HepG2 (cell line): ENCODE data around the gene MIA2. TPM values are rescaled to one million over a fixed set of nuclear protein-coding genes. Genes with fewer than 3 reads are reported as not detected.
A peak's percentile ranks its signal among the peaks of the same experiment; 100 is the strongest.

Experiments used
- ATAC-seq: fragments of 200-7000 bp; cut with Tn5 transposase; 3 replicates; pipeline ENCODE4 v1.9.1; 2020; ENCODE audit warnings: mild to moderate bottlenecking, moderate library complexity
- BruUV-seq: library from RNA; stranded (reverse); fragments of 400-500 nt; replicated peaks from 2 replicates; lab custom pipeline; 2021; lab: Mats Ljungman, UMichigan
- CTCF ChIA-PET: fragments of 300-600 bp; formaldehyde crosslinking; extraction: SDS; loops from one replicate; lab custom pipeline; 2021; ENCODE audit warnings: low total read pairs, inconsistent platforms, low intra/inter-chr PET ratio; lab: Yijun Ruan, JAX
- POLR2A ChIA-PET: fragments of 350-600 bp; sonication (Branson Sonifier 250); formaldehyde crosslinking; loops from one replicate; lab custom pipeline; 2020; ENCODE audit warnings: antibody characterized with exemption, inconsistent platforms; lab: Yijun Ruan, JAX
- DNase-seq: peaks from one replicate; pipeline ENCODE4 v3.0.0-alpha.2; 2015; ENCODE audit warnings: low spot score
- FAIRE-seq: peaks from 3 replicates; lab custom pipeline; 2011; peaks lifted over from hg19 to GRCh38; lab: Jason Lieb, UNC
- H2AFZ ChIP-seq: one replicate; pipeline ENCODE4 v1.6.1; 2011; ENCODE audit warnings: low read length, inconsistent platforms
- H3K27ac ChIP-seq: fragments of 300-600 bp; 3 replicates; pipeline ENCODE4 v1.8.0; 2011; ENCODE audit warnings: mixed run types, mild to moderate bottlenecking, mixed read lengths, low read length, inconsistent platforms; ENCODE audit not compliant: insufficient read depth; ENCODE audit errors: extremely low read length
- H3K27me3 ChIP-seq, 2 experiments: fragments of 200-600 bp in 1 of 2; 2 replicates in 1 of 2; 3 replicates in 1 of 2; pipeline versions ENCODE4 v1.6.0 to v1.8.0; 2011; ENCODE audit warnings: low read length in 2 of 2, mild to moderate bottlenecking in 2 of 2, moderate library complexity in 2 of 2, inconsistent platforms in 1 of 2; ENCODE audit not compliant: insufficient read depth in 2 of 2, control insufficient read depth in 1 of 2
- H3K36me3 ChIP-seq, 2 experiments: fragments of 200-600 bp in 1 of 2; replicated peaks in 1 of 2; 2 replicates in 1 of 2; 3 replicates in 1 of 2; pipeline versions ENCODE4 v1.5.1 to v1.8.0; 2011; ENCODE audit warnings: low read length in 2 of 2, inconsistent platforms in 1 of 2; ENCODE audit not compliant: insufficient read depth in 2 of 2, control insufficient read depth in 1 of 2
- H3K4me1 ChIP-seq: 2 replicates; pipeline ENCODE4 v1.5.1; 2012; ENCODE audit warnings: low read length, inconsistent platforms; ENCODE audit not compliant: insufficient read depth
- H3K4me2 ChIP-seq: 2 replicates; pipeline ENCODE4 v1.6.0; 2011; ENCODE audit warnings: low read depth, low read length, inconsistent platforms
- H3K4me3 ChIP-seq, 3 experiments: fragments of 200-600 bp in 1 of 3; sonication (generic), shearing (Covaris generic) in 1 of 3; replicated peaks in 1 of 3; 2 replicates each; pipeline ENCODE4 v1.5.1; 2011 to 2016; ENCODE audit warnings: low read length in 3 of 3, inconsistent platforms in 2 of 3, low read depth in 2 of 3, mild to moderate bottlenecking in 2 of 3, control low read depth in 1 of 3, mixed read lengths in 1 of 3; ENCODE audit not compliant: insufficient read depth in 1 of 3
- H3K79me2 ChIP-seq: one replicate; pipeline ENCODE4 v1.6.1; 2011; ENCODE audit warnings: low read length, inconsistent platforms; ENCODE audit not compliant: insufficient read depth
- H3K9ac ChIP-seq: 2 replicates; pipeline ENCODE4 v1.6.0; 2011; ENCODE audit warnings: mild to moderate bottlenecking, low read depth, low read length, inconsistent platforms; ENCODE audit not compliant: insufficient read depth
- H3K9me3 ChIP-seq: 2 replicates; pipeline ENCODE4 v1.5.1; 2012; ENCODE audit warnings: mild to moderate bottlenecking, low read length
- H4K20me1 ChIP-seq: 2 replicates; pipeline ENCODE4 v1.6.0; 2011; ENCODE audit warnings: inconsistent platforms, mild to moderate bottlenecking, low read length, moderate library complexity; ENCODE audit not compliant: insufficient read depth
- ATF2 ChIP-seq: sonication (generic); formaldehyde crosslinking; IDR thresholded peaks from 2 replicates; pipeline ENCODE4 v1.4.0; 2020; ENCODE audit warnings: missing genetic modification reagents
- FOXK1 ChIP-seq: sonication (generic); formaldehyde crosslinking; IDR thresholded peaks from 2 replicates; pipeline ENCODE4 v1.4.0; 2020; ENCODE audit warnings: low read depth, missing genetic modification reagents, borderline replicate concordance
- FOXO4 ChIP-seq: sonication (generic); formaldehyde crosslinking; conservative IDR thresholded peaks from 2 replicates; pipeline ENCODE4 v1.8.1; 2023; ENCODE audit warnings: missing genetic modification reagents
- HNRNPK ChIP-seq: fragments of 200-400 bp; formaldehyde crosslinking; IDR thresholded peaks from 2 replicates; pipeline ENCODE4 v1.6.1; 2018; ENCODE audit warnings: low read length, low read depth, moderate library complexity, mild to moderate bottlenecking; ENCODE audit not compliant: poor library complexity, severe bottlenecking
- NR2C2 ChIP-seq: sonication (generic); formaldehyde crosslinking; IDR thresholded peaks from 2 replicates; pipeline ENCODE4 v1.4.0; 2020; ENCODE audit warnings: missing genetic modification reagents, mild to moderate bottlenecking, moderate library complexity, borderline replicate concordance
- POLR2G ChIP-seq: fragments of 200-400 bp; formaldehyde crosslinking; IDR thresholded peaks from 2 replicates; pipeline ENCODE4 v1.6.1; 2018; ENCODE audit warnings: mild to moderate bottlenecking, low read depth, low read length, moderate library complexity
- RXRA ChIP-seq: sonication (generic); formaldehyde crosslinking; IDR thresholded peaks from 2 replicates; pipeline ENCODE4 v1.5.1; 2020; ENCODE audit warnings: missing genetic modification reagents
- RXRB ChIP-seq: IDR thresholded peaks from 2 replicates; pipeline ENCODE4 v1.6.1; 2016; ENCODE audit warnings: borderline replicate concordance, missing genetic modification reagents, missing compliant biosample characterization
- SAP130 ChIP-seq: IDR thresholded peaks from 2 replicates; pipeline ENCODE4 v1.6.1; 2016; ENCODE audit warnings: low read depth
- SSRP1 ChIP-seq: IDR thresholded peaks from 2 replicates; pipeline ENCODE4 v1.6.1; 2016; ENCODE audit warnings: control low read depth
- TEAD2 ChIP-seq: sonication (generic); formaldehyde crosslinking; IDR thresholded peaks from 2 replicates; pipeline ENCODE4 v1.9.0; 2021; ENCODE audit warnings: missing genetic modification reagents
- ZMYM3 ChIP-seq: sonication (generic); formaldehyde crosslinking; IDR thresholded peaks from 2 replicates; pipeline ENCODE4 v1.5.1; 2020; ENCODE audit warnings: mild to moderate bottlenecking, missing genetic modification reagents
- ZMYM4 ChIP-seq: sonication (generic); formaldehyde crosslinking; IDR thresholded peaks from 2 replicates; pipeline ENCODE4 v1.8.1; 2023; ENCODE audit warnings: mild to moderate bottlenecking, missing genetic modification reagents
- ZNF256 ChIP-seq: sonication (generic); formaldehyde crosslinking; conservative IDR thresholded peaks from 2 replicates; pipeline ENCODE4 v1.4.0; 2020; ENCODE audit warnings: missing genetic modification reagents
- ZNF33B ChIP-seq: sonication (generic); formaldehyde crosslinking; IDR thresholded peaks from 2 replicates; pipeline ENCODE4 v1.5.1; 2020; ENCODE audit warnings: mild to moderate bottlenecking, missing genetic modification reagents
- ZNF501 ChIP-seq: sonication (generic); formaldehyde crosslinking; IDR thresholded peaks from 2 replicates; pipeline ENCODE4 v1.5.1; 2020; ENCODE audit warnings: mild to moderate bottlenecking, moderate library complexity, missing genetic modification reagents
- ZNF513 ChIP-seq: sonication (generic); formaldehyde crosslinking; conservative IDR thresholded peaks from 2 replicates; pipeline ENCODE4 v1.5.0; 2020; ENCODE audit warnings: missing genetic modification reagents
- ZNF572 ChIP-seq: sonication (generic); formaldehyde crosslinking; IDR thresholded peaks from 2 replicates; pipeline ENCODE4 v1.5.1; 2020; ENCODE audit warnings: mild to moderate bottlenecking, missing genetic modification reagents
- ZNF740 ChIP-seq: sonication (generic); formaldehyde crosslinking; IDR thresholded peaks from 2 replicates; pipeline ENCODE4 v1.4.0; 2020; ENCODE audit warnings: missing genetic modification reagents
- ZNF839 ChIP-seq: sonication (generic); formaldehyde crosslinking; IDR thresholded peaks from 2 replicates; pipeline ENCODE4 v1.4.0; 2020; ENCODE audit warnings: missing genetic modification reagents, mild to moderate bottlenecking, borderline replicate concordance
- WGBS: methylation state at CpG from one replicate; pipeline ENCODE4 v1.1.6; 2017; ENCODE audit warnings: low lambda C conversion rate; 5-methylcytosine and 5-hydroxymethylcytosine counted together
- in situ Hi-C: cut with HindIII; loops from 2 replicates; pipeline ENCODE4 v1.10.0; 2017; ENCODE audit warnings: low pct_unique_long_range_greater_than_20kb; ENCODE audit not compliant: extremely low pct_ligation_motif_present
- intact Hi-C: fragments of 100-400 bp; cut with micrococcal nuclease; formaldehyde crosslinking; loops from one replicate; pipeline ENCODE4 v1.10.0; 2022; ENCODE audit not compliant: unreplicated experiment
- polyA plus RNA-seq, 8 experiments: library from polyadenylated mRNA; depleted of rRNA in 3 of 8; stranded (reverse) in 7 of 8; unstranded in 1 of 8; fragments of >200 nt; fragmentation: Illumina TruSeq in 4 of 8; extraction: Trizol in 4 of 8; gene quantifications; 2 replicates each; pipeline versions ENCODE4 v1.2.1 to v1.2.3, GENCODE V29; 2011 to 2016; ENCODE audit warnings: low read depth in 4 of 8, missing spikeins in 1 of 8, mixed read lengths in 1 of 8; ENCODE audit not compliant: insufficient read depth in 1 of 8
- total RNA-seq, 5 experiments: library from RNA; depleted of rRNA; stranded (reverse); fragments of >200 nt; fragmentation: Illumina TruSeq; extraction: Trizol; gene quantifications; 2 replicates each; pipeline ENCODE4 v1.2.3, GENCODE V29; 2016; ENCODE audit warnings: low read depth in 1 of 5

Gene MIA2
- total and polyA plus RNA-seq, 2 of the 13 experiments (the other 11 are each of a cell fraction or from before 2014, with no cell fraction given): 134 to 158 TPM

- Histone ChIP-seq H3K79me2 (no peaks in the 10 kb centered on the region), H3K4me3 (no peak overlapping the region), H3K36me3 (peaks cover 7 to 25% of the 10 kb centered on the region in 2 experiments; a peak in 4 of 5 replicates), H3K4me1 (peaks cover 12% of the 10 kb centered on the region), H3K27ac (peak overlapping the region; percentile 3), H3K9ac (no peak overlapping the region), H3K4me2 (no peak overlapping the region), H4K20me1 (no peaks in the 10 kb centered on the region; the same call in none of the 2 replicates), H3K27me3 (no peaks in the 10 kb centered on the region), H2AFZ (no peak overlapping the region), H3K9me3 (no peaks in the 10 kb centered on the region)
- no TSS peak for BruUV-seq
- ChIA-PET POLR2A (interaction anchor here (2.1 to 2.3 kb wide), 3 partner anchors 12 to 79 kb away, joined by 10 to 17 read pairs (median 11); partner anchors contain the start of genes PNN and TRAPPC6B), CTCF (no interaction called here)
- in situ Hi-C loops: no loop called here
- WGBS: 69% methylated on average over 4 of the region's 4 CpGs
- peak; percentile 58 for ATAC-seq
- FAIRE-seq: no peak
- no peak for DNase-seq
- intact Hi-C loops: no loop called here
- TF ChIP-seq SSRP1 (CRISPR knock-in tag) (0 out of 2 replicates have a peak, but pooled peaks have one; percentile 67), ZNF839 (CRISPR knock-in tag) (0 out of 2 replicates have a peak, but pooled peaks have one; percentile 35), ZNF256 (CRISPR knock-in tag) (0 out of 2 replicates have a peak, but pooled peaks have one; percentile 65), SAP130 (no peak), ATF2 (0 out of 2 replicates have a peak, but pooled peaks have one; percentile 16), ZNF33B (CRISPR knock-in tag) (no peak), FOXK1 (CRISPR knock-in tag) (no peak), FOXO4 (CRISPR knock-in tag) (0 out of 2 replicates have a peak, but pooled peaks have one; percentile 86), ZMYM4 (CRISPR knock-in tag) (peak; percentile 36; the same call in 1 of the 2 replicates), ZNF740 (CRISPR knock-in tag) (no peak), TEAD2 (CRISPR knock-in tag) (0 out of 2 replicates have a peak, but pooled peaks have one; percentile 61), NR2C2 (CRISPR knock-in tag) (no peak), ZNF501 (CRISPR knock-in tag) (0 out of 2 replicates have a peak, but pooled peaks have one; percentile 35), RXRB (CRISPR knock-in tag) (peak; percentile 55; the same call in 1 of the 2 replicates), ZNF513 (0 out of 2 replicates have a peak, but pooled peaks have one; percentile 16), RXRA (CRISPR knock-in tag) (peak; percentile 50; the same call in 1 of the 2 replicates), HNRNPK (peak; percentile 3), POLR2G (0 out of 2 replicates have a peak, but pooled peaks have one; percentile 2), ZMYM3 (no peak), ZNF572 (CRISPR knock-in tag) (peak; percentile 75; the same call in 1 of the 2 replicates)
Measured at GRCh38 chr14:39186941-39187525, 46.7 kb upstream of the MIA2 start.
